Activated T-cell treated with anti-CD3 and anti-CD28 coated beads for 4 hours (primary cell): Measurements from ENCODE around the gene SPSB1.

Source experiments
- DNase-seq: peaks from one replicate; pipeline ENCODE4 v3.0.0-alpha.2; 2020

Gene SPSB1

DNA sequence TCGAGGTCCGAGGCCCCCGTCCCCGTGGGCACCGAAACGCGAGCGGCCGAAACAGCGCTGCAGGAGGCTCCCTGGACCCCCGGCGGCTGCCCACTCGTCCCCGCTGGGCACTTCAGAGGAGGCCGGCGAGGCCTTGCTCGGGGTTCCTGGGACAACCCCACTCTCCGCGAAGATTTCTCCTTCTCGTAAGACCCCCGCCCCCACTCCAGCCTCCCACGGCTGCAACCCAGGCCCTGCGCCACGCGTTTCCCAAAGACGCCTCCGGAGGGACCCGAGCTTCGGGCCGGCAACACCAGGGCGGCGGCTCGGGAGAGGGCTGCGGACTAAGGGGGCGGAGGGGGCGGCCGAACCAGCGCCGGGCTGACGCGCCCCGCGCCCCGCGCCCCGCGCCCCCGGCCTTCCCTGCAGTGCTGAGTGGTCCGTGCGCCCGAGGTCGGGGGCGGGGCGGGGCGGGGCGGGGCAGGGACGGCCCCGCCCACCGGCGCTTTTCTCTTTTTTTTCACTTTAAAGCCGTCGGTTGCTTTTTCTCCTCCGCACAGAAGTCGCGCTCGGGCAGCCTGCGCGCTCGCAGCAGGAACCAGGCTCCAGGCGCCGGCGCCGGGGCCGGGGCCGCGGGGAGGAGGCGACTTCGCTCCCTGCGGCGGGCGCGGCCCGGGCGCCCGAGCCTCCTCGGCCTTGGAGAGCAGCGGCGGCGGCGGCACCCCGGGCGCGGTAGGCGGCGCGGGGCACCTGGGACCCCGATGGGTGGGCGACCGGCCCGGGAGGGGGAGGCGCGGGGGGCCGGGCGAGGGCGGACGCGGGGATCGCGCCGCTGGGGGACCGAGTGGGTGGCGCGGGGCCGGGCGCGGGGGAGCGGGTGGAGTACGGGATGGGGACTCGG is at the start of gene SPSB1:
Gene SPSB1, plus strand, starts transcription at position 534 of the 880 bp plus-strand sequence. CDS start 62,998 bp downstream, outside the sequence.
- peak; percentile 51 for DNase-seq

DNA sequence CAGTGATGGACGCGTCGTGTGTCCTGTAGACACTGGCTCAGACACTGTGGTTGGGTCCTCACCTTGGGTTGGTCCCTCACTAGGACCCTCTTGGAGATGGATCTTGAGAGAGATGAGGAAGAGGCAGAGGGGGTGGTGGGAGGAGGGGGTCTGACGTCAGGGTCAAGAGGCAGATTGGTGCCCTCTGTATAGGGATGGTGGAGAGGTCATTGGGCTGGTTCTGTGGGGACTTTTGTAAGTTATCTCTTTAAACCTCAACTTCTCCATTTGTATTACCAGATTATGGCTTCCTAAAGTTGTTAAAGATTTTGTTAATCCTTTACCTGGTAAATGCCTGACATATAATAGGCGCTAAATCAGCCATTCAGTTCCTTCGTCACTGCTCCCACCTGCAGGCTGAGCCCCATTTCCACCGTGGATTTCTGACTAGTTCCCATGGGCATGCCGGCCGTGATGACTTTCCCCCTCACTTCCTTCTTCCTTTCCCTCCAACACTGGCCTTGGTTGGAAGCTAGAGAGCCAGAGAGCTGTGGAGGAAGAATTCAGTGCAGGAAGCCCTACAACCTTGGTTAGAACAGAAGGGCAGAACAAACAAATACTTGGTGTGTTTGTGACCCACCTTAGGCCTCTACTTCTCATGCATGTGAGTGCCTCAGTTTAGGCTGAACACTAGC is 49.5 kb upstream of the SPSB1 start:
- DNase-seq: no peak

DNA sequence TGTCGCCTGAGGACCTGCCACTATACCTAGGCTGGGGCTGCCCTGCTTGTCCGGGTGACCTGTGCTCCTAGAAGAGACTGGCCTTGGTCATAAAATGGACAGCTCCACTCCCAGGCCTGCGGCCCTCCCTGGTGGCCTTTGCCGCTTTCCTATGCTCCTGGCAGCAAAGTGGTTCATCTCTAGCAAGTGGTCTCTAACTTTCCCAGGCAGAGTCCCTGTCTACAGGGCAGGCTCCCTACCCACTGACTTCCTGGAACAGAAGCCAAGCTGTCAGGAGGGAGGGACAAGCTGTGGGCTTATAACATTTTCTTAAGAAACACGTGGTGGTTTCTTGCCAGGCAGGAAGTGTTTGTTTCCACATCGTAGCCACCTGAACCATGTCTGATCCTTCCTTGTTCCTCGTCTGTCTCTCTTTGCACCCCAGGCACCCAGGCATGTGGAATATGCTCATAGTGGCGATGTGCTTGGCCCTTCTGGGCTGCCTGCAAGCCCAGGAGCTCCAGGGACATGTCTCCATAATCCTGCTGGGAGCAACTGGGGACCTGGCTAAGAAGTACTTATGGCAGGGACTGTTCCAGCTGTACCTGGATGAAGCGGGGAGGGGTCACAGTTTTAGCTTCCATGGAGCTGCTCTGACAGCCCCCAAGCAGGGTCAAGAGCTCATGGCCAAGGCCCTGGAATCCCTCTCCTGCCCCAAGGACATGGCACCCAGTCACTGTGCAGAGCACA is 48.0 kb upstream of the SPSB1 start:
- no peak for DNase-seq

DNA sequence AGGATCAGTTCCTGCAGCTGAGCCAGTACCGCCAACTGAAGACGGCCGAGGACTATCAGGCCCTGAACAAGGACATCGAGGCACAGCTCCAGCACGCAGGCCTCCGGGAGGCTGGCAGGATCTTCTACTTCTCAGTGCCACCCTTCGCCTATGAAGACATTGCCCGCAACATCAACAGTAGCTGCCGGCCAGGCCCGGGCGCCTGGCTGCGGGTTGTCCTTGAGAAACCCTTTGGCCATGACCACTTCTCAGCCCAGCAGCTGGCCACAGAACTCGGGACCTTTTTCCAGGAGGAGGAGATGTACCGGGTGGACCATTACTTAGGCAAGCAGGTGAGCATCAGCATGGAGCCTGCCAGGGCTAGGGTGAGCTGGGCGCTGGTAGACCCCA is 47.5 kb upstream of the SPSB1 start:
- DNase-seq: no peak

DNA sequence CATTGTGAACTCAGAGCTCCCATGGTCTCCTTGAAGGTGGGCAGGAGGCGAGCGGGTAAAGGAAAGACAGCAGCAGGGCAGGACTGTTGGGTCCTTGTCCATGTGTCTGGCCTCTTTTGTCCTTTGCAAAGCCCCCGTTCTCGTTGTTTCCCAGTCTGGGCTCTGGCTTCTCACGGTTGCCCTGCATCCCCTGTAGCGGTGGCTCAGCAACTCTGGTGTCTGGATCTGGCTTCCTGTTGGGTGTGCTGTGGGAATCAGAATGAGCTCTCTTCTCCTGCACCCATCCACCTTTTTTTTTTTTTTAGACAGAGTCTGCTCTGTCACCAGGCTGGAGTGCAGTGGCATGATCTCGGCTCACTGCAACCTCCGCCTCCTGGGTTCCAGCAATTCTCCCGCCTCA is 47.0 kb upstream of the SPSB1 start:
- DNase-seq: no peak

DNA sequence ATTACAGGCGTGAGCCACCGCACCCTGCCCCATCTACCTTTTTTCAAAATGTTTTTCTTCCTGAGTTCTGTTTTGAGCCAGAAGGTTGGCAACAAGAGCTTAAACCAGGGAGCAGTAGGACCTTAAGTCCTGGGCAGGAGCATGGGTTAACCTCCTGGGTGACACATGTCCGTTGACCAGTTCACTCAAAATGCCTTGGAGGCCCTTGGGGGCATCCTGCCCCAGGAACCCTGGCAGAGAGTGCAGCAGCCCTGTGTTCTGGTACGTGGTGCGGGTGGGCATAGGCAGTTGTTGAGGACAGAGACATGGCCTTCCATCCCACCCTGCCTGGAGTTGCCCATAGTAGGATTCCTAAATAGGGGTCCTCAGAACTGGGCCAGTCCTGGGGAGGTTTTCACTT is 46.5 kb upstream of the SPSB1 start:
- no peak for DNase-seq

DNA sequence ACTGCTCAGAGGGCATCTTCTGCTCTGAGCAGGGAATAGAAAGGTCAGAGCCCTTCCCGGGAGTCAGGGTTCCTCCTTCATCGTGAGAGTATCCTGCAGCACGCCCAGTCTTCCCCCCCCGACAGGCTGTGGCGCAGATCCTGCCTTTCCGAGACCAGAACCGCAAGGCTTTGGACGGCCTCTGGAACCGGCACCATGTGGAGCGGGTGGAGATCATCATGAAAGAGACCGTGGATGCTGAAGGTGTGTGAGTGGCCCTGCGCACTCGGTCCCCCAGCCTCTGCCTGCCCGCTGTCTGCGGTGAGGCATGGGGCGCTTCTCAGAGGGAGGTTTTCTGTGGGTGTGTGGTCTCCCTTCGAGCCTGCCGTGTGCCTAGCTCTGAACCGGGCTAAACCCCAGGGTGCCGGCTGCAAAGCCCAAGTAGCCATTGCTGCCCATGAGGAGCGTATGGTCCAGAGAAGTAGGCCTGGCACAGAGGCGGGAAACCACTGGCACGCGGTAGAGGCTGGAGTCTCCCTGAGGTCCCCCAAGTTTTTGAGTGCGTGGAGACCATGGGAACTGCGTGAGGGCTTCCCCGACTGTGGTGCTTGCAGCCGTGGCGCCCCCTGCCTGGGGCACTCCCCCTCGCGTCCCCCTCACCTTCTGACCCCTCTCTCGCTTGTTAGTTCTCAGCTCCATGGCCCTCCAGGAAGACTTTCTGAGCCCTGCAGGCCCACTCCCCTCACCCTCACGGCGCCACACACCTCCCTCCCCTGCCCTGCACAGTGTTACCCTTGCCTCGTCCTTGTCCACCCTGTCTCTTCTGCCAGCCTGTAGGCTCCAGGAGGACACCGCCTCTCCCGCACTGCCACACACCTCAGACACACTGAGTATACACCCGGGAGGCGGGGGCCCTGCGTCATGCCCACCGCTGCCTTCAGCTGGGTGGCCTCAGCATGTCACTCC is 45.6 kb upstream of the SPSB1 start:
- DNase-seq: no peak

DNA sequence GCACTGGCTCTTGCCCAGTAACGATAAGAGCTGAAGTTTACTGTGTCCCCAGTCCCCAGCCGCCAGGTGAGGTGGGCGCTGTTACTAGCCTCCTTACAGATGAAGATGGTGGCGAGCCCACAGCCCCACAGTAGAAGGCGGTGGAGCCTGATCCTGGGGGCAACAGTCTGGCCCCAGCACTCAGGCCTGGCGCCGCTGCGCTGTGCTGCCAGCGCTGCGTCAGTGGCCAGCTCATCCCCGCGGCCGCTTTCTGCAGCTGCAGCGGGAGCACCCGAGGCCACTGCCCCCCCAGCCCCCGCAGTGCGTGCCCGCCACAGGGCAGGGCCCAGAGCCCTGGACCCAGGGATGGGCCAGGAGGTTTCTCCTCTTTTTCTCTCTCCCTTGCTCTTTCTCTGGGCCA is 44.8 kb upstream of the SPSB1 start:
- no peak for DNase-seq

DNA sequence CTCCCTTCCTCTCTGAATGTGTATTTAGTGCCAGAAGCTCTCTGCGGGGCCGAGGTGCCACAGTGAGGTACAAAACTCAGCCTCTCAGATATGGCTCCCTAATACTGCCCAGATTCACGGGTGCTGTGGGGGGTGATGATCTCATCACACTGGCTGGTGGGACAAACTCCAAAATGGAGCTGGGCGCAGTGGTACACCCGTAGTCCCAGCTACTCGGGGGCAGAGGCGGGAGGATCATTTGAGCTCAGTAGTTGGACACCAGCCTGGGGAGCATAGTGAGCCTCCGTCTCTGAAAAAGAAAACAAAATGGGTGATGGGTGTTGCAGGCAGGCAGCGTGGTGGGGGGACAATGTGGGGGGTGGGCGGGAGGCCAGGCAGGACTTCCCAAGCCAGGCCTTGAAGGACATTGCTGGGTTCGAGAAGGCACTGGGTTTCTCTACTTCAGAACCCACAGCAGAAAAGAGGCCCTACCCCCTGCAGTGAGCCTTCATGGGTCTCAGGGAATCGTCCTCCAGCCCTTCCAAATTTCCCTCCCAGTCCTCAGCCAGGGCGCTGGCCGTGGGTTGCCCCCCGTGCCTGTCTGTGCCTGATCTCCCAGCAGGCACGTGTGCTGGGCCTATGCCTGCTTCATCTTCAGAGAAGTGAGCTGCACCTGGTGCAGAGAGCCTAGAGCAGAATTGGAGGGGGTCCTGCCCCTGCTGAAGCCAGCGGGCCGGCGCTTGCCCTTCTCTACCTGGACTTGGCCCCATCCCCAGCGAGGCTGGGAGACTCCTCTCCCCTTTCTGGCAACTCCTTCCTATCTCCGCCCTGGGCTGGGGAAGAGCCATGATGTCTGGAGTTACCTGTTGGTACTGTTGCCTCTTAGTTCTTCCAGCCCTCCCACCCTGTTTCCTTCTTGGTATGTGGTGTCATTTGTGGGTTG is 44.1 kb upstream of the SPSB1 start:
- no peak for DNase-seq

DNA sequence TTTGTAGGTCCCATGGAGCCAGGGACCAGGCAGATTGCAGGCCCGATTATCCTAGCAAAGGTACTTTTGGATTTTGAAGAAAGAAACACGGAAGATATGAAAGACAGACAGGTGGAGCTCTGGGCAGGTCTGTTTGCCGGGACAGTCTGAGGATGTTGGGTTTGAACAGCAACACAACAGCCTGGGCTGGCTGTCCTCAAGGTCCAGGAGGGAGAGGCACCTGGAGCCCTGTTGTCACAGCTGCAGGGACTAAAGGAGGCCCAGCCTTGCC is 43.5 kb upstream of the SPSB1 start:
- DNase-seq: no peak

DNA sequence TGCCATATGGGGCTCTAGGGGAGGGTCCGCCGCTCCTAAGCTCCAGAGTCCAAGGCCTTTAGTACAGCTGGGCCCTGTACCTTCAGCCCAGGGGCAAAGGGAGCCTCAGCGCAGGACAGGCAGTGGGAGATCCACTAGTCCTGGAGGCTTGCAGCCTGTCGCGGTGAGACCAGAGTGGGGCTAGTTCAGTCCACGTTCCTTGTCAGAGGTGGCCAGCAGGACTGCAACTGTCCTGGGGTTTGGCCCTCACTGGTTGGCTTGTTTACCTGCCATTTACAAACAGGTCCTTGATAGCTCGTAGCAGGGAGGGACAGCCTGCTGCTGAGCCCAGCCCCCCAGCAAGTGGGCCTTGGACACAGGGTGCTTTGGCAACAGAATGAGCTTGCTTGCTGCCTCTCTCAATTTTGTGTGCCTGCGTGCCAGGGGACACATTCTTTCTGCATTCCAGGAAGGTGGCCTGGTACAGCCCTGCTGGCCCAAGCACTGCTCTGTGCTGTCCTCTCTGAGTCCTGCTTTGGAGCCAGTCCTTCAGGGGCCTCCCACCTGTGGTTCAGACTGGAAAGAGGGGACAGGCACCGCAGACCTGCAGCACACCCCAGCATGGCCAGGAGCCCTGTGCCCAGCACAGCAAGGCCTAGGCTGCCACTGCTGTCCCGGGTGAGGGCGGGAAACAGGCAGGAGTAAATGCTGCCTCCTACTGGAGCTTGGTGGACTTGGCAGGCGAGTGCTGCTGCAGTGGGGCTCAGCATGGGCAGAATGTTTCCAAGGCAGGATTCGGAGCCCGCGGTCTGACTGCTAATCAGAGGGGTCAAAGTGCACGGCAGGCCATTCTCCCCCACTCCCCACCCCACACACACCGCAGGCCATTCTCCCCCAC is 42.9 kb upstream of the SPSB1 start:
- no peak for DNase-seq

DNA sequence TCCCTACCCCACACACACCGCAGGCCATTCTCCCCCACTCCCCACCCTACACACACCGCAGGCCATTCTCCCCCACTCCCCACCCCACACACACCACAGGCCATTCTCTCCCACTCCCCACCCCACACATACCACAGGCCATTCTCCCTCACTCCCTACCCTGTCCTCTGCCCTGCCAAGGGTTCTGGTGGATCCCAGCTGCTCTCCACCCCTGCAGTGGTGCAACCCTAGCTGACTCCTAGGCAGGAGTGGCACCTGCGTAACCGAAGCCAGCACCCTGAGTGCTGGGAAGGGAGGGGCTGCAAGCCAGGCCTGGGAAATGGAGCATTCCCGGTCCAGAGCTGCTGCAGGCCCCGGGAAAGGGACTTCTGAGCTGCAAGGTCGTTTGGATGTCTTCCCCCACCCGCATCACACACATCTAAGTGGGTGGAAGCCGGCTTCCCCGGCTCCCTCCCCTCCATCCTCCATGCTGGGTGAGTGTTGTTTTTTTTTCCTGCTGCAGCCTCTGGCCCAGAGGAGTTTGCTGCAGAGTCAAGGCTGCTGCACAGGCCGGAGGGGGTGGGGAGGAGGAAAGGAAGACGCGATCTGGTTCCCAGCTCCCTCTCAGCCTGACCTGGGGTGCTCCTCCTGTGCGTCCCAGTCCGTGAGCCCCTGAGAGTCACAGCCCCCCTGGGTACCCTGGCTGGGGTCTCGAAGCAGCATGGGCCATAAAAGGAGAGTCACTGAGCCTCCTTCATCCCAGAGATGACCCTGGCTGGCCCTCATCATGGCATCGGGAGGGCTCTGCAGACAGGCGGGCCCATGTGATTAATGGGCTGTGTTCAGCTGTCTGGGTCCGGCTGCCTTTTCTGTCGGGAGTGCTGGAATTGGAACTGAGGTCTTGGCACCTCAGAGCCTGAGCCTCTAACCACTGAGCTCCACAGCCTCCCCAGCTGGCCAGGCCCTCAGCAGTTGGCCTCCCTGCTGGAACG is 42.0 kb upstream of the SPSB1 start:
- DNase-seq: no peak

DNA sequence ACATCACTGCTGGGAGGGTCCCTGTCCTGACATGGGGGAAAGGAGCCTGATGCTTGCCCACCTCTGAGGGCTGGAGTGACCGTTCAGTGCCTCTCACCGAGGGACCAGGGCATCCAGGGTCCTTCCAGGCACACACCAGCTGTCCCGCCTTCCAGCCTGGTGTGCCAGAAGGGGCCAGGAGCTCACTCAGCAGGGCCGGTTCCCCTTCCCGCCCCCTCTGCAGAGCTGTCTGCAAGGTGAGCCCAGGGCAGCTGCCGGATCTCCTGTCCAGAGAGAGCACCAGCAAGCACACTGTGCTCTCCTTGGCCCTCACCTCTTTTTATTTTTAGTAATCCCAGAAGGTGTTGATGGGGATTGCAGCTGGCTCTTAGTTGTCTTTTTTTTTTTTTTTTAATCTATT is 41.2 kb upstream of the SPSB1 start:
- no peak for DNase-seq

DNA sequence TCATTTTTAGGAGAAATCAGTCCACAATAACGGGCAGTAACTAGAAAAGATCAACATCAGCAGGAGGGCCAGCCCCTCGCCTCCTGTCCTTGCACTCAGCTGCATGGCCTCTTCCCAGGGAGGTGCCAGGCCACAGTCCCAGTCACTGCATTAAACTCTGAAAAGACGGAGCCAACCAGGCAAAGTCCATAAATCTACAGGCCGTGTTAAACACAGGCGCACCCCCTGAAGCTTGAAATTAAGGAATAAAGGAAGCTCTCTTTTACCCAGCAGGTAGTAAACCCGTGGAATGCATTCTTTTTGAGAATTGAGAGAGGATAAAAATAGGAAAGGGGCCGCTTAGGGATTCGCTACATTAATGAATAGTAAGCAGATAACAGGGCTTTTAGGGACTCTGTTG is 39.7 kb upstream of the SPSB1 start:
- DNase-seq: no peak

DNA sequence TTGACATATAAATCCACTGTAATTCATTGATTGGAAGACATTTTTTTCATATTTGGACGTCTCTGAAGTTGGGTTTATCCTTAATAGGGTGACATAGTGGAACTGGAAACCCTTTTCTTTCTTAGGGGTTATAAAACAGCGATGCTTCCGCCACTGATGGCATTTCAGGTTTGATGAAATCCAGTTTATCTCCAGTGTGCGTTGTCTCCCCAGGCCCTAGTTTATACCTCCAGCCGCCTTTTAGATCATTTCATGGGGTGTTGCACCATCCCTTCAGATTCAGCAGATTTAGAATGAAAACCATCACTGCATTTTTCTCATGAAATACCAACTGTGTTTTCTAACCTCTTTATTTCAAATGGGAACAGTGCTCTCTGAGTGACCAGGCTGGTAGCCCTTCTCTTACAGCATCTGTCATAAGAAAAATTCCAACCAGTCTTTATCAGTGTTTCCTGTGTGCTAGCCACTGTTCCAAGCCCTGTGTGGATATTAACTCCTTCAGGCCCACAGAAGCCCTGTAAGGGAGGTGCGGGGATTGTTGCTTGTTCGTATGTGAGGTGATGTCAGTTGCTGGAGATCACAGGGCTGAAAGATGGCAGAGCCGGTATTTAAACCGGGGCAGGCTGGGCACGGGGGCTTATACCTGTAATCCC is 39.1 kb upstream of the SPSB1 start:
- no peak for DNase-seq

DNA sequence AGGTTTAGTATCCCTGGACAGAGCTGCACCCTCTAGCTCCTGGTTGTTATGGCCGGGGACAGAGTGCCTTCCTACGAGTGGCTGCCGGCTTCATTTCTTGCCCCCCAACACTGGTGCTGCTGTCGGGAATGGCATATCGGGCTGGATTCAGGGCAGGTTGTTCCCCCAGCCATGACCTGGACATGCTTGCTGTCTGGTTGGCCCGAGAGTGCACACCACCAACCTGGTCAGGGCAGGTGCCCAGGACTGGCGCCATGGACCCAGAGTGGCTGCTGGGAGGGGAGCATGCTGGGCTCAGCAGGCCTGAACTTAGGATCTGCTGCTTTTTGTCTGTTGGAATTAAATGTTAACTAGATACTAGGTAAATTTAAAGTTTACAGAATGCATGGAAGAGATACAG is 36.4 kb upstream of the SPSB1 start:
- DNase-seq: no peak

DNA sequence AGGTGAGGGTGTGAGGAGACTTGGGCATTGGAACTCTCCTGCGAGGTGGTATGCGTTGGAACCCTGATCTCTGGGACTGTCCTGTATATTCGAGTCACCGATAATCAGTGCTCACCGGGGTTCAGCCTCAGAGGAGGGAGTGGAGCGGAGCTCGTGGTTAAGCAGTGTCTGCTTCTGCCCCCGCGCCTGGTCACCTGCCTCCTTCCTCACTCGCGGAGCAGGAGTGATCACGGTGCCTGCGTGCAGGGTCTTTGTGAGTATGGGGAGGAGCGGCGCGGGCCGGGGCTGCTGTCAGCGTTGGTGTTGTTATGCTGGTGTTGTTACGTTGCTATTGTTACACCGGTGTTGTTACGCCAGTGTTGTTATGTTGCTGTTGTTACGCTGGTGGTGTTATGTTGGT is 34.8 kb upstream of the SPSB1 start:
- no peak for DNase-seq

DNA sequence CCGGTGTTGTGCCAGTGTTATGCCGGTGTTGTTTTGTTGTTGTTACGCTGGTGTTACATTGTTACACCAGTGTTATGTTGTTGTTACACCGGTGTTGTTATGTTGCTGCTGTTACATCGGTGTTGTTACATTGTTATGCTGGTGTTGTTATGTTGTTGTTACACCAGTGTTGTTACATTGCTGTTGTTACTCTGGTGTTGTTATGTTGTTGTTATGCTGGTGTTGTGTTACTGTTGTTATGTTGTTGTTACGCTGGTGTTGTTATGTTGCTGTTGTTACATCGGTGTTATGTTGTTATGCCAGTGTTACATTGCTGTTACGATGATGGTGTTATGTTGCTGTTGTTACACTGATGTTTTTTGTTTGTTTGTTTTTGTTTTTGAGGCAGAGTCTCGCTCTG is 34.1 kb upstream of the SPSB1 start:
- DNase-seq: no peak
